SU-DHL-6 (cell line): ENCODE results near the gene PARD6G.

Experiments used
- H2AFZ ChIP-seq: fragments of 200-600 bp; sonication (generic); 2 replicates; pipeline ENCODE4 v1.6.1; 2014; ENCODE audit warnings: low read depth, mild to moderate bottlenecking, moderate library complexity, mixed read lengths, antibody characterized with exemption, low read length; ENCODE audit not compliant: severe bottlenecking
- H3F3A ChIP-seq: fragments of 200-600 bp; shearing (Covaris generic); 2 replicates; pipeline ENCODE4 v1.6.0; 2016; ENCODE audit warnings: antibody characterized with exemption, mild to moderate bottlenecking; ENCODE audit not compliant: insufficient read depth
- H3K27ac ChIP-seq: fragments of 200-600 bp; sonication (generic); 2 replicates; pipeline ENCODE4 v1.5.1; 2016; ENCODE audit warnings: low read depth, mild to moderate bottlenecking, low read length, moderate library complexity, mixed read lengths
- H3K27me3 ChIP-seq: fragments of 200-600 bp; sonication (generic), shearing (Covaris generic); 2 replicates; pipeline ENCODE4 v1.6.0; 2014; ENCODE audit warnings: mild to moderate bottlenecking, low read length
- H3K36me3 ChIP-seq: fragments of 200-600 bp; sonication (generic); 2 replicates; pipeline ENCODE4 v1.6.1; 2014; ENCODE audit warnings: mild to moderate bottlenecking, low read length, mixed read lengths
- H3K4me2 ChIP-seq: fragments of 300-600, 200-600 bp; shearing (Covaris generic), sonication (generic); 2 replicates; pipeline ENCODE4 v1.6.0; 2014; ENCODE audit warnings: low read length, low read depth, mild to moderate bottlenecking; ENCODE audit not compliant: poor library complexity, severe bottlenecking
- H3K4me3 ChIP-seq: fragments of 200-600 bp; sonication (generic); 2 replicates; pipeline ENCODE4 v1.5.1; 2014; ENCODE audit warnings: antibody characterized with exemption, low read length, mild to moderate bottlenecking, mixed read lengths; ENCODE audit not compliant: insufficient read depth, poor library complexity, severe bottlenecking
- H3K79me2 ChIP-seq: fragments of 200-600 bp; sonication (generic); 2 replicates; pipeline ENCODE4 v1.6.1; 2014; ENCODE audit warnings: mild to moderate bottlenecking, low read length, moderate library complexity; ENCODE audit not compliant: insufficient read depth
- H3K9ac ChIP-seq: fragments of 200-600 bp; sonication (generic); 2 replicates; pipeline ENCODE4 v1.7.0; 2014; ENCODE audit warnings: mild to moderate bottlenecking, low read length
- H3K9me2 ChIP-seq: fragments of 200-600 bp; sonication (generic); replicated peaks from 2 replicates; pipeline ENCODE4 v1.6.1; 2014; ENCODE audit warnings: low read length; ENCODE audit not compliant: insufficient read depth
- H3K9me3 ChIP-seq: fragments of 200-600 bp; sonication (generic); 2 replicates; pipeline ENCODE4 v1.6.1; 2014; ENCODE audit warnings: low read length, mixed read lengths; ENCODE audit not compliant: insufficient read depth
- H4K20me1 ChIP-seq: fragments of 200-600 bp; sonication (generic); 2 replicates; pipeline ENCODE4 v1.6.1; 2014; ENCODE audit warnings: low read depth, mild to moderate bottlenecking, antibody characterized with exemption, low read length, moderate library complexity, mixed read lengths
- CTCF ChIP-seq: fragments of 200-600 bp; sonication (generic); IDR thresholded peaks from one replicate; pipeline ENCODE4 v1.5.1; 2017; ENCODE audit warnings: antibody characterized with exemption, mild to moderate bottlenecking, low read length, moderate library complexity; ENCODE audit not compliant: insufficient read depth, poor library complexity, severe bottlenecking
- EZH2phosphoT487 ChIP-seq: fragments of 200-600 bp; sonication (generic), shearing (Covaris generic); conservative IDR thresholded peaks from 2 replicates; pipeline ENCODE4 v1.6.1; 2018; ENCODE audit warnings: mild to moderate bottlenecking, antibody characterized with exemption, low read length, moderate library complexity, mixed read lengths

PARD6G gene

DNA sequence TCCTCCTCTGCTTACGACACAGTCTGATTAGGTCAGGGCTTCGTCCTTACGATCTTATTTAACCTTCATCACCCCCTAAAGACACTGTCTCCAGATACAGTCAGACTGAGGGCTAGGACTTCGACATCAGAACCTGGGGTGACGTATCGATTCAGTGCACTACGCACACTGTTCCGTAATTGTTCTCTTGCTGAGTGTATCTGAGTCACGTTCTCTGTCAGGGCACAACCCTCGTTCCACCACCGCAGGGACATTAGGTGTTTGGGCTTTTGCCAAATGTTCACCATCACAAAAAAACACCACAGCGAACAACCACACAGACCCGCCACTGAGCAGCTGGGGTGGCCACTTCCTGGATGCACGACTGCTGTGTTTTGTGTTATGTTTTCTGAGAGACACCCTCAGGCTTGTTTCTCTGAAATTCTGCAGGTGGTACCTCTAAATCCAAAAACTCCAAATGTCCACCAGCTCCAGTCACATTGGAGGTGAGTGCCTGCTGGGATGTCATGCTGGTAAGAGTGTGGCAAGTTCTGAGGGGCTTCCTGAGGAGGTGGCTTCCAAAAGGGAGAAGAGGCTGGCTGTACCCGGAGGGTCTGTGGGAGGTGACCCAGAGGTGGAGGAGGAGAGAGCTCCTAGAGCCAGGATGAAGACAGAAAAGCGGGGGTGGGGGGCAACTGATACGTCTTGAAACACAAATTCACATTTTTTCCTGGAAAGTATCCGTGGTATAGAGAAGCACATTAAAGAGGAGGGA, 71.7 kb downstream of the PARD6G start:
- Histone ChIP-seq H3K36me3 (no peaks in the 10 kb centered on the region), H3K9me3 (no peaks in the 10 kb centered on the region), H3K9ac (no peak overlapping the region), H3K9me2 (no peaks in the 10 kb centered on the region), H3F3A (no peaks in the 10 kb centered on the region), H3K27ac (no peak overlapping the region), H2AFZ (no peak overlapping the region), H3K79me2 (no peaks in the 10 kb centered on the region), H3K4me3 (no peak overlapping the region), H4K20me1 (no peaks in the 10 kb centered on the region), H3K27me3 (no peaks in the 10 kb centered on the region), H3K4me2 (no peak overlapping the region)
- TF ChIP-seq EZH2phosphoT487 (no peak), CTCF (no peak)

- Histone ChIP-seq H2AFZ (no peak overlapping the region), H3K9ac (no peak overlapping the region), H3K9me2 (no peaks in the 10 kb centered on the region), H3K9me3 (no peaks in the 10 kb centered on the region), H3K27me3 (no peaks in the 10 kb centered on the region), H3K79me2 (no peaks in the 10 kb centered on the region), H4K20me1 (no peaks in the 10 kb centered on the region), H3K27ac (no peak overlapping the region), H3F3A (no peaks in the 10 kb centered on the region), H3K4me3 (no peak overlapping the region), H3K36me3 (no peaks in the 10 kb centered on the region), H3K4me2 (no peak overlapping the region)
- no peak for TF ChIP-seq EZH2phosphoT487
- TF ChIP-seq CTCF = no peak
These were observed 74.3 kb downstream of the PARD6G start for GRCh38 chr18:80173060-80173459.

DNA sequence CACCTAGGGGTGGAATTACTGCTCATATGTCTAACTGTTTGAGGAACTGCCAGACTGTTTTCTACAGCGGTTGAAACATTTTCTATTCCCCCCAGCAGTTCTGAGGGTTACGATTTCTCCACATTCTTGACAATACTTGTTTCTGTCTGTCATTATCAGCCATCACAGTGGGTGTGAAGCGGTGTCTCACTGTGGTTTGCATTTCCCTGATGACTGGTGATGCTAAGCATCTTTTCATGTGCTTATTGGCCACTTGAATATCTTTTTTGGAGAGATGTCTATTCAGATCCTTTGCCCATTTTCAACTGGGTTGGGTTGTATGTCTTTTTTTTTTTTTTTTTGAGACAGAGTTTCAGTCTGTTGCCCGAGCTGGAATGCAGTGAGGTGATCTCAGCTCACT, 75.3 kb downstream of the PARD6G start:
- H3K9ac ChIP-seq = no peak overlapping the region
- no peaks in the 10 kb centered on the region for H3K36me3 ChIP-seq
- H3F3A ChIP-seq = no peaks in the 10 kb centered on the region
- no peak overlapping the region for H3K4me3 ChIP-seq
- H3K9me2 ChIP-seq = no peaks in the 10 kb centered on the region
- no peaks in the 10 kb centered on the region for H4K20me1 ChIP-seq
- TF ChIP-seq EZH2phosphoT487 = no peak
- TF ChIP-seq CTCF = no peak
- no peaks in the 10 kb centered on the region for H3K79me2 ChIP-seq
- no peak overlapping the region for H2AFZ ChIP-seq
- no peak overlapping the region for H3K27ac ChIP-seq
- H3K9me3 ChIP-seq = no peaks in the 10 kb centered on the region
- no peak overlapping the region for H3K4me2 ChIP-seq
- H3K27me3 ChIP-seq = no peaks in the 10 kb centered on the region
